Measurements from ENCODE around the gene SUSD1.

GRCh38 chr9:112047538-112048066 lies 127.5 kb downstream of the SUSD1 start:
- TF ChIP-seq EP300 (IDR thresholded peaks at IDR 0.05; ENCODE audit: borderline replicate concordance) (no peak), MAX (IDR thresholded peaks at IDR 0.05) (no peak), ZBTB7A (IDR thresholded peaks at IDR 0.05; ENCODE audit: low read depth) (no peak), FOXM1 (IDR thresholded peaks at IDR 0.05; ENCODE audit: borderline replicate concordance, low read depth) (no peak), CEBPB (IDR thresholded peaks at IDR 0.05) (no peak), REST (IDR thresholded peaks at IDR 0.05; ENCODE audit: low read depth) (no peak), USF1 (IDR thresholded peaks at IDR 0.05) (no peak), NFIC (IDR thresholded peaks at IDR 0.05) (no peak), TAF1 (IDR thresholded peaks at IDR 0.05; ENCODE audit: low read depth) (no peak), EGR1 (IDR thresholded peaks at IDR 0.05) (no peak), CREB1 (IDR thresholded peaks at IDR 0.05; ENCODE audit: low read depth) (no peak), YY1 (IDR thresholded peaks at IDR 0.05; ENCODE audit: low read depth) (no peak), TCF12 (IDR thresholded peaks at IDR 0.05; ENCODE audit: low read depth) (no peak), RAD21 (IDR thresholded peaks at IDR 0.05; ENCODE audit: low read depth) (no peak)
